Measurements from ENCODE around the gene ACP3.

Gene ACP3

DNA sequence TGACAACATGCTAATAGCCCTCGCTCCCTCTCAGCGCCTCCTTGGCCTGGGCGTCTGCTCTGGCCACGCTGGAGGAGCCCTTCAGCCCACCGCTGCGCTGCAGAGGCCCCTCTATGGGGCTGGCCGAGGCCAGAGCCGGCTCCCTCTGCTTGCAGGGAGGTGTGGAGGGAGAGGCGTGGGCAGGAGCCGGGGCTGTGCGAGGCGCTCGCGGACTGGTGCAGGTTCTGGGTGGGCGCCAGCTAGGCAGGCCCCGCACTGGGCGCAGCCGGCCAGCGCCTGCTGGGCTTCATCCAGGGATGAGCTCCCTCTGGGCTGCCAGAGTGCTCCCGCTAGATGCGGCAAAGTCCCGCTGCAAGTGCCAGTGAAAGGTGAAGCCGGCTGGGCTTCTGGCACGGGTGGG is 79.0 kb downstream of the ACP3 start:
- TF ChIP-seq TEAD4 (IDR thresholded peaks at IDR 0.05) (no peak), TCF12 (IDR thresholded peaks at IDR 0.05; ENCODE audit: low read depth) (no peak), EP300 (IDR thresholded peaks at IDR 0.05; ENCODE audit: borderline replicate concordance) (no peak), TAF1 (IDR thresholded peaks at IDR 0.05; ENCODE audit: low read depth) (no peak), CREB1 (IDR thresholded peaks at IDR 0.05; ENCODE audit: low read depth) (no peak), FOXM1 (IDR thresholded peaks at IDR 0.05; ENCODE audit: borderline replicate concordance, low read depth) (no peak), ZBTB7A (IDR thresholded peaks at IDR 0.05; ENCODE audit: low read depth) (no peak), RAD21 (IDR thresholded peaks at IDR 0.05; ENCODE audit: low read depth) (no peak), EGR1 (IDR thresholded peaks at IDR 0.05) (no peak), NFIC (IDR thresholded peaks at IDR 0.05) (no peak), CEBPB (IDR thresholded peaks at IDR 0.05) (no peak), YY1 (IDR thresholded peaks at IDR 0.05; ENCODE audit: low read depth) (no peak)
- TF ChIP-seq, protein P1, sequence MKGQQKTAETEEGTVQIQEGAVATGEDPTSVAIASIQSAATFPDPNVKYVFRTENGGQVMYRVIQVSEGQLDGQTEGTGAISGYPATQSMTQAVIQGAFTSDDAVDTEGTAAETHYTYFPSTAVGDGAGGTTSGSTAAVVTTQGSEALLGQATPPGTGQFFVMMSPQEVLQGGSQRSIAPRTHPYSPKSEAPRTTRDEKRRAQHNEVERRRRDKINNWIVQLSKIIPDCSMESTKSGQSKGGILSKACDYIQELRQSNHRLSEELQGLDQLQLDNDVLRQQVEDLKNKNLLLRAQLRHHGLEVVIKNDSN (IDR thresholded peaks at IDR 0.05): no peak
- TF ChIP-seq, protein P2, sequence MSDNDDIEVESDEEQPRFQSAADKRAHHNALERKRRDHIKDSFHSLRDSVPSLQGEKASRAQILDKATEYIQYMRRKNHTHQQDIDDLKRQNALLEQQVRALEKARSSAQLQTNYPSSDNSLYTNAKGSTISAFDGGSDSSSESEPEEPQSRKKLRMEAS (IDR thresholded peaks at IDR 0.05): no peak
- TF ChIP-seq, protein P3, sequence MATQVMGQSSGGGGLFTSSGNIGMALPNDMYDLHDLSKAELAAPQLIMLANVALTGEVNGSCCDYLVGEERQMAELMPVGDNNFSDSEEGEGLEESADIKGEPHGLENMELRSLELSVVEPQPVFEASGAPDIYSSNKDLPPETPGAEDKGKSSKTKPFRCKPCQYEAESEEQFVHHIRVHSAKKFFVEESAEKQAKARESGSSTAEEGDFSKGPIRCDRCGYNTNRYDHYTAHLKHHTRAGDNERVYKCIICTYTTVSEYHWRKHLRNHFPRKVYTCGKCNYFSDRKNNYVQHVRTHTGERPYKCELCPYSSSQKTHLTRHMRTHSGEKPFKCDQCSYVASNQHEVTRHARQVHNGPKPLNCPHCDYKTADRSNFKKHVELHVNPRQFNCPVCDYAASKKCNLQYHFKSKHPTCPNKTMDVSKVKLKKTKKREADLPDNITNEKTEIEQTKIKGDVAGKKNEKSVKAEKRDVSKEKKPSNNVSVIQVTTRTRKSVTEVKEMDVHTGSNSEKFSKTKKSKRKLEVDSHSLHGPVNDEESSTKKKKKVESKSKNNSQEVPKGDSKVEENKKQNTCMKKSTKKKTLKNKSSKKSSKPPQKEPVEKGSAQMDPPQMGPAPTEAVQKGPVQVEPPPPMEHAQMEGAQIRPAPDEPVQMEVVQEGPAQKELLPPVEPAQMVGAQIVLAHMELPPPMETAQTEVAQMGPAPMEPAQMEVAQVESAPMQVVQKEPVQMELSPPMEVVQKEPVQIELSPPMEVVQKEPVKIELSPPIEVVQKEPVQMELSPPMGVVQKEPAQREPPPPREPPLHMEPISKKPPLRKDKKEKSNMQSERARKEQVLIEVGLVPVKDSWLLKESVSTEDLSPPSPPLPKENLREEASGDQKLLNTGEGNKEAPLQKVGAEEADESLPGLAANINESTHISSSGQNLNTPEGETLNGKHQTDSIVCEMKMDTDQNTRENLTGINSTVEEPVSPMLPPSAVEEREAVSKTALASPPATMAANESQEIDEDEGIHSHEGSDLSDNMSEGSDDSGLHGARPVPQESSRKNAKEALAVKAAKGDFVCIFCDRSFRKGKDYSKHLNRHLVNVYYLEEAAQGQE (IDR thresholded peaks at IDR 0.05; ENCODE audit: low read depth): no peak

DNA sequence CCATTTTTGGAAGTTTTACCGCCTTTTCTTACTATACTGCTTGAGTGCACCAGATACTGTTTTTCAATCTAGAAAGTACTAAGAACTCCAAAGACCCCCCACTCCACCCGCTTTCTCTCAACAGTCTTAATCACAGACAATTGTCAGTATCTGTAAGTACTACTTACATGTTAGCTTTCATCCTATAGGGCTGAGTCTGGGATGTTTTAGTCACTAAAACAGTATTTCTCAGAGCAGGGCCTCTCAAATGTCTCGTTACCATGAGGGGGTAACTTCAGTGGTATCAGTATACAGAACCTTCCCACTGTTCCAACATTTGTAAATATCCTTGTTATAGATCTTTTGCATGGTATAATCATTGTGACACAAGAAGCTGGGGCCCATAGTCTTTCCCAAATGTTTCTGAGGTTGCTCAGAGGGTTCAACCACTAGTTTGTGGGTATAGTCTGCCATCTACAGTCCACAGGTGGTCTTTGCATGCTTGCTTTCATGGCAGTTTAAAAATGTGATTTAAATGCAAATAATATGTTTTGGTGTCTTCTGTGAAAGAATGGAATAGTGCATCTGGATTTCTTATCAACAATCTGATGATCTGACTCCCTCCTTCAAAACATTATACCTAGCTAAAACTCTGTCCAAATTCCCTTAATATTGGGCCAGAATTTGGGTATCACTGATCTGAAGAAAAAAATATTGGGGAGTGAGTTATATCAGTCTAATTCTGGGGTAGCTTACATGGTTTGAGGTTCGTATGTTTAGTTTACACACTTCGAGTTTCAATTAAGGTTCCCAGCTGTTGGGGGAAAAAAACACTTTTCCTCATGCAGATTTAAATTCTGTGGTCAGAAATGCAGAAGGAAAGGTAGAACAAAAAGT is 82.1 kb downstream of the ACP3 start:
- TF ChIP-seq RAD21 (IDR thresholded peaks at IDR 0.05; ENCODE audit: low read depth): peak; percentile 90
- no peak for TF ChIP-seq TEAD4 (IDR thresholded peaks at IDR 0.05)

DNA sequence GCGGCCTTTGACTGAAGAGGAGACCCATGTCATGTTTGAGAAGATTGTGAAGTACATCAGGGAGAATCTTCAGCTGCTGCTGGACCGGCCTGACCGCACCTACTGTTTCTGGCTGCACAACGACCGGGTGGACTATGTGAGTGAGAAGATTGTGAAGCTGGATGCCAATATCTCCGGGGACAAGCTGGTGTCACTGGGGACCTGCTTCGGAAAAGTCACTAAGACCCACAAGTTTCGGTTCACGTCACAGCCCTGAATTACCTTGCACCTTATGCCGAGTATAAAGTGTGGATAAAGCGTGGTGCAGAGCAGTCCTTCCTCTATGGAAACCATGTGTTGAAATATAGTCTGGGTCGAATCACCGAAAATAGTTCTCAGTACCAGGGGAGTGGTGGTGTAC is 84.0 kb downstream of the ACP3 start:
- TF ChIP-seq TEAD4 (IDR thresholded peaks at IDR 0.05): no peak
- TF ChIP-seq EP300 (IDR thresholded peaks at IDR 0.05; ENCODE audit: borderline replicate concordance): no peak
- no peak for TF ChIP-seq YY1 (IDR thresholded peaks at IDR 0.05; ENCODE audit: low read depth)
- TF ChIP-seq FOXM1 (IDR thresholded peaks at IDR 0.05; ENCODE audit: borderline replicate concordance, low read depth): no peak
- no peak for TF ChIP-seq RAD21 (IDR thresholded peaks at IDR 0.05; ENCODE audit: low read depth)
- TF ChIP-seq NFIC (IDR thresholded peaks at IDR 0.05): no peak
- TF ChIP-seq, protein P2 (IDR thresholded peaks at IDR 0.05): no peak

DNA sequence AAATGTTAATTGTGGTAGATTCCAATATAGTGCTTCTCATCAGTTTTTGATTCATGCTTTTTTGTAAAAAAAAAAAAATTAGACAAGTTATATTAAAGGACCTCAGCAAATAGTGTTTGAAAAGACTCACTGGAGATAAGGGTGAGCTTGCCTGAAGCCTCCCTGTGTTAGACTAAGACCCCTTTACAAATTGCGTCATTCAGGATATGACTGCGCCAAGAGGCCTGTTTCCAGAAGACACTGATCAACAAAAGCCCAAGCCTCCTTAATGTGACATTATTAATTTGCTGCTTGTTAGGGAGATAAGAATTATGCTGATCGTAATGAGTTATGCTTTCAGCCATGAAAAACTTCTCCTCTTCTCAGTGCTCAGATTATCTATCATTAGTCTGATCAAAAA is 87.1 kb downstream of the ACP3 start:
- no peak for TF ChIP-seq NFIC (IDR thresholded peaks at IDR 0.05)
- TF ChIP-seq, protein P3 (IDR thresholded peaks at IDR 0.05; ENCODE audit: low read depth): no peak
- TF ChIP-seq, protein P1 (IDR thresholded peaks at IDR 0.05): no peak
- no peak for TF ChIP-seq FOXM1 (IDR thresholded peaks at IDR 0.05; ENCODE audit: borderline replicate concordance, low read depth)
- TF ChIP-seq TCF12 (IDR thresholded peaks at IDR 0.05; ENCODE audit: low read depth): no peak
- TF ChIP-seq TEAD4 (IDR thresholded peaks at IDR 0.05): no peak
- no peak for TF ChIP-seq EGR1 (IDR thresholded peaks at IDR 0.05)
- no peak for TF ChIP-seq TAF1 (IDR thresholded peaks at IDR 0.05; ENCODE audit: low read depth)
- TF ChIP-seq CEBPB (IDR thresholded peaks at IDR 0.05): no peak
- no peak for TF ChIP-seq RAD21 (IDR thresholded peaks at IDR 0.05; ENCODE audit: low read depth)
- TF ChIP-seq, protein P2 (IDR thresholded peaks at IDR 0.05): no peak
- TF ChIP-seq CREB1 (IDR thresholded peaks at IDR 0.05; ENCODE audit: low read depth): no peak

DNA sequence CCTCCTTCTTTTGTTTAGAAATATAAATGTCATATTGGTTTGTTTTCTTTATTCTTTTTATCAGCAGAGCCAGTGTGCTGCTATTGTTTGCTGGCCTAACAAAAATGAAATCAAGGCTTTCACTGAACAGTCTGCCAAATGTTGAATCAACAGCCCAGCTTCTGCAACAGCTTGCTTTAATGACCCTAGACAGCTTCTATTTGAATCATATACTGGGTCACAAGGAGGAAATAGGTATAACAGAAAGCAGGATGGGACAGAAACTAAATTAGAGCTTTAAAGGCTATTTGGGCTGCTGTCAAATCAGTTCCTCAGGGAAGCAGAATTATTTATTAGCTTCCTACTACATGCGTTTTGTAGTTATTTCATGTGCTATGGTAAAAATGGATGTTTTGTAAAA is 88.0 kb downstream of the ACP3 start:
- TF ChIP-seq RAD21 (IDR thresholded peaks at IDR 0.05; ENCODE audit: low read depth): no peak
- TF ChIP-seq FOXM1 (IDR thresholded peaks at IDR 0.05; ENCODE audit: borderline replicate concordance, low read depth): no peak
- TF ChIP-seq, protein P1 (IDR thresholded peaks at IDR 0.05): no peak
- TF ChIP-seq ZBTB7A (IDR thresholded peaks at IDR 0.05; ENCODE audit: low read depth): no peak
- no peak for TF ChIP-seq TEAD4 (IDR thresholded peaks at IDR 0.05)
- no peak for TF ChIP-seq CEBPB (IDR thresholded peaks at IDR 0.05)
- no peak for TF ChIP-seq TAF1 (IDR thresholded peaks at IDR 0.05; ENCODE audit: low read depth)
- no peak for TF ChIP-seq EGR1 (IDR thresholded peaks at IDR 0.05)
- no peak for TF ChIP-seq YY1 (IDR thresholded peaks at IDR 0.05; ENCODE audit: low read depth)
- TF ChIP-seq, protein P2 (IDR thresholded peaks at IDR 0.05): no peak
- TF ChIP-seq, protein P3 (IDR thresholded peaks at IDR 0.05; ENCODE audit: low read depth): no peak
- no peak for TF ChIP-seq NFIC (IDR thresholded peaks at IDR 0.05)
- no peak for TF ChIP-seq TCF12 (IDR thresholded peaks at IDR 0.05; ENCODE audit: low read depth)
- TF ChIP-seq CREB1 (IDR thresholded peaks at IDR 0.05; ENCODE audit: low read depth): no peak

Measured in Ishikawa (cell line).